ENCODE data around the gene SCYL3. TPM values are rescaled to one million over a fixed set of nuclear protein-coding genes. Genes with fewer than 3 reads are reported as not detected.

The SCYL3 gene
- total and polyA plus RNA-seq, 2 experiments from 2014 or later, result 2.2 to 6.8 TPM

DNA sequence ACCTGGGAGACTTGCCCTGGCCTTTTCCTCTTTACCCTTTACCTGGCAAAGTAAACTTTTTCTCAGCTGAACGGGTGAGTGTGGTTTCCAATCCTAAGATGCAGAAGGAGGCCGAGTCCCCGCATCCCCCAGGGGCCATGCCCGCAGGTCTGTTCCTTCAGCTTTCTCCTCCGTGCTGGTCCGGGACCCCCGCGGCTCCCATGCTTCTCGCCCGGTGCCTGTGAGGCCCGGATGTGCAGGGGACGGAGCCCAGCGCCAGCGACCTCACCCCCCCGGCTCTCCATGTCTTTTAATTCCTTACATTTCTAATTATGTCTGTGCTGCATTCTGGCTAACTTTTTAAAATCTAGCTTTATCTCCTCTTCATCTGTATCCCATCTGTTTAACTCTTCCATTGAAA, 21.5 kb upstream of the SCYL3 start:
- H3K79me2 ChIP-seq (replicated peaks; ENCODE audit: insufficient read depth), result no peaks in the 10 kb centered on the region
- Mint-ChIP-seq H3K36me3 (ENCODE audit: low read depth) (no peaks in the 10 kb centered on the region), H3K9me3 (no peaks in the 10 kb centered on the region), H3K27me3 (ENCODE audit: insufficient read depth, low read depth, poor library complexity) (no peaks in the 10 kb centered on the region), H3K27ac (no peak overlapping the region), H3K4me1 (no peaks in the 10 kb centered on the region), H3K4me3 (no peak overlapping the region)
- TF ChIP-seq JUNB (IDR thresholded peaks at IDR 0.05; ENCODE audit: unreplicated experiment) (no peak), ZNF331 (CRISPR knock-in tag; IDR thresholded peaks at IDR 0.05; ENCODE audit: low read depth) (no peak), REST (IDR thresholded peaks at IDR 0.05; ENCODE audit: unreplicated experiment) (no peak), CREB1 (CRISPR knock-in tag; IDR thresholded peaks at IDR 0.05; ENCODE audit: low read depth) (no peak), EZH2phosphoT487 (IDR thresholded peaks at IDR 0.05; ENCODE audit: unreplicated experiment) (no peak), EZH2 (IDR thresholded peaks at IDR 0.05; ENCODE audit: low read depth, unreplicated experiment) (no peak), NANOG (IDR thresholded peaks at IDR 0.05; ENCODE audit: borderline replicate concordance) (no peak), ZNF114 (CRISPR knock-in tag; IDR thresholded peaks at IDR 0.05) (no peak), POLR2AphosphoS5 (IDR thresholded peaks at IDR 0.05; ENCODE audit: low read depth) (no peak)
- TF ChIP-seq, protein P1, sequence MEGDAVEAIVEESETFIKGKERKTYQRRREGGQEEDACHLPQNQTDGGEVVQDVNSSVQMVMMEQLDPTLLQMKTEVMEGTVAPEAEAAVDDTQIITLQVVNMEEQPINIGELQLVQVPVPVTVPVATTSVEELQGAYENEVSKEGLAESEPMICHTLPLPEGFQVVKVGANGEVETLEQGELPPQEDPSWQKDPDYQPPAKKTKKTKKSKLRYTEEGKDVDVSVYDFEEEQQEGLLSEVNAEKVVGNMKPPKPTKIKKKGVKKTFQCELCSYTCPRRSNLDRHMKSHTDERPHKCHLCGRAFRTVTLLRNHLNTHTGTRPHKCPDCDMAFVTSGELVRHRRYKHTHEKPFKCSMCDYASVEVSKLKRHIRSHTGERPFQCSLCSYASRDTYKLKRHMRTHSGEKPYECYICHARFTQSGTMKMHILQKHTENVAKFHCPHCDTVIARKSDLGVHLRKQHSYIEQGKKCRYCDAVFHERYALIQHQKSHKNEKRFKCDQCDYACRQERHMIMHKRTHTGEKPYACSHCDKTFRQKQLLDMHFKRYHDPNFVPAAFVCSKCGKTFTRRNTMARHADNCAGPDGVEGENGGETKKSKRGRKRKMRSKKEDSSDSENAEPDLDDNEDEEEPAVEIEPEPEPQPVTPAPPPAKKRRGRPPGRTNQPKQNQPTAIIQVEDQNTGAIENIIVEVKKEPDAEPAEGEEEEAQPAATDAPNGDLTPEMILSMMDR (conservative IDR thresholded peaks at IDR 0.05; ENCODE audit: low read depth in 2 of 2), result no peak
- TF ChIP-seq, protein P2, sequence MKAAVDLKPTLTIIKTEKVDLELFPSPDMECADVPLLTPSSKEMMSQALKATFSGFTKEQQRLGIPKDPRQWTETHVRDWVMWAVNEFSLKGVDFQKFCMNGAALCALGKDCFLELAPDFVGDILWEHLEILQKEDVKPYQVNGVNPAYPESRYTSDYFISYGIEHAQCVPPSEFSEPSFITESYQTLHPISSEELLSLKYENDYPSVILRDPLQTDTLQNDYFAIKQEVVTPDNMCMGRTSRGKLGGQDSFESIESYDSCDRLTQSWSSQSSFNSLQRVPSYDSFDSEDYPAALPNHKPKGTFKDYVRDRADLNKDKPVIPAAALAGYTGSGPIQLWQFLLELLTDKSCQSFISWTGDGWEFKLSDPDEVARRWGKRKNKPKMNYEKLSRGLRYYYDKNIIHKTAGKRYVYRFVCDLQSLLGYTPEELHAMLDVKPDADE (IDR thresholded peaks at IDR 0.05), result no peak
- no peaks in the 10 kb centered on the region for H3F3A ChIP-seq (replicated peaks; ENCODE audit: low read depth)
- H3K9me2 ChIP-seq (ENCODE audit: insufficient read depth), result peaks cover 4% of the 10 kb centered on the region; the same call in 1 of the 2 replicates
- H4K20me1 ChIP-seq (replicated peaks; ENCODE audit: insufficient read depth), result no peaks in the 10 kb centered on the region
- H3K4me2 ChIP-seq, result no peak overlapping the region
- H3K27ac ChIP-seq (ENCODE audit: low read depth), result no peak overlapping the region
- DNase-seq (ENCODE audit: low spot score) (no peak), ATAC-seq (peak; percentile 69)
- peak overlapping the region; percentile 69 for H2AFZ ChIP-seq
- H3K4me1 ChIP-seq (ENCODE audit: insufficient read depth), result no peaks in the 10 kb centered on the region
- no peaks in the 10 kb centered on the region for H3K36me3 ChIP-seq (ENCODE audit: insufficient read depth)
- no peaks in the 10 kb centered on the region for H3K27me3 ChIP-seq (ENCODE audit: insufficient read depth)
- no peak overlapping the region for H3K4me3 ChIP-seq
